ENCODE measurements around the gene FOXA2.
"Not testable (repeated sequence)": the region's sequence is repeated elsewhere in the genome, so short reads cannot be mapped to it uniquely, and the experiment has no call there.

Gene FOXA2

GRCh38 chr20:22567944-22568871 lies 16.2 kb downstream of the FOXA2 start:
- DNase-seq: no peak

- DNase-seq: no peak
These were observed 17.3 kb downstream of the FOXA2 start for GRCh38 chr20:22566876-22567658.

GRCh38 chr20:22563062-22563965 lies 21.1 kb downstream of the FOXA2 start:
- DNase-seq: no peak

- DNase-seq: no peak
These were observed 21.8 kb downstream of the FOXA2 start for GRCh38 chr20:22562620-22563019.

- DNase-seq: no peak
These were observed 22.3 kb downstream of the FOXA2 start for GRCh38 chr20:22561965-22562577.

GRCh38 chr20:22560817-22561216 lies 23.6 kb downstream of the FOXA2 start:
- no peak for DNase-seq

- no peak for DNase-seq
These were observed 24.6 kb downstream of the FOXA2 start for GRCh38 chr20:22559711-22560318.

GRCh38 chr20:22557403-22558276 lies 26.7 kb downstream of the FOXA2 start:
- no peak for DNase-seq

GRCh38 chr20:22556565-22557056 lies 27.8 kb downstream of the FOXA2 start:
- DNase-seq: no peak

GRCh38 chr20:22555791-22556564 lies 28.4 kb downstream of the FOXA2 start:
- no peak for DNase-seq

- no peak for DNase-seq
These were observed 30.0 kb downstream of the FOXA2 start for GRCh38 chr20:22554391-22554790.

- DNase-seq: not testable (repeated sequence)
These were observed 33.9 kb downstream of the FOXA2 start for GRCh38 chr20:22550514-22550913.

- no peak for DNase-seq
These were observed 36.3 kb downstream of the FOXA2 start for GRCh38 chr20:22548040-22548439.

GRCh38 chr20:22546344-22546743 lies 38.0 kb downstream of the FOXA2 start:
- DNase-seq: no peak

GRCh38 chr20:22545045-22545444 lies 39.3 kb downstream of the FOXA2 start:
- no peak for DNase-seq

GRCh38 chr20:22544462-22544861 lies 39.9 kb downstream of the FOXA2 start:
- DNase-seq: no peak

- DNase-seq: no peak
These were observed 41.9 kb downstream of the FOXA2 start for GRCh38 chr20:22542427-22542826.

- no peak for DNase-seq
These were observed 43.5 kb downstream of the FOXA2 start for GRCh38 chr20:22540832-22541231.

GRCh38 chr20:22536956-22537756 lies 47.2 kb downstream of the FOXA2 start:
- DNase-seq: no peak
